HG02852 (cell line): ENCODE results near the gene MTA3.
"Not testable (repeated sequence)": the region's sequence is repeated elsewhere in the genome, so short reads cannot be mapped to it uniquely, and the experiment has no call there.

Experiments
- ATAC-seq: cut with Tn5 transposase; IDR thresholded peaks from one replicate; pipeline ENCODE4 v1.9.1; 2021; ENCODE audit warnings: mild to moderate bottlenecking, moderate library complexity; ENCODE audit not compliant: unreplicated experiment

Gene MTA3

GRCh38 chr2:42725657-42726056 lies 157.2 kb downstream of the MTA3 start:
- ATAC-seq, result no peak

DNA sequence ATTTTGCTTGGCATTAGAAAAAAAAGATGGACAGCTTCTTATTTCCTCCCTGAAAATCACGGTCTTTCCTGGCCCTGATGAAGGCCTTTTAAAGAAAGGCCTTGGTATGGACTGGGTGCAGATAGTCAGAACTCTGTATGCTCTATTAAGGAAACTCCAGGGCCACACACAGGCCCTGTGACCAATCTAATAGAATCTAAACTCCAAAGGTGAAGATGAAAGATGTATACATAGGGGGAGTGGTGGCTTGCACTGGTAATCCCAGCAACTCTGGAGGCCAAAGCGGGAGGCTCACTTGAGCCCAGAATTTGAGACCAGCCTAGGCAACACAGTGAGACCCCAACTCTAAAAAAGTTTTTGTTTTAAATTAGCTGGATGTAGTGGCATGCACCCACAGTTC lies 158.2 kb downstream of the MTA3 start:
- no peak for ATAC-seq

GRCh38 chr2:42731316-42731715 lies 162.9 kb downstream of the MTA3 start:
- not testable (repeated sequence) for ATAC-seq

DNA sequence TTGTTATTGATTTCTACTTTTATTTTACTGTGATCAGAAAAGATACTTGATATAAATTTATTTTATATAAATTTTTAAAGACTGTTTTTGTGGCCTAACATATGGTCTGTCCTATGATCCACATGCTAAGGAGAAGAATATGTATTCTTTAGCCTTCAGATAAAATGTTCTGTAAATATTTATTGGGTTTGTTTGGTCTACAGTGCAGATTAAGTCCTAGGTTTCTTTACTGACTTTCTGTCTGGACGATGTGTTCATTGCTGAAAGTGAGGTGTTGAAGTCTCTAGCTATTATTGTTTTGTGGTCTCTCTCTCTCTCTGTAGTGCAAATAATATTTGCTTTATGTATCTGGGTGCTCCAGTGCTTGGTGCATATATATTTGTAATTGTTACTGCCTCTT lies 165.4 kb downstream of the MTA3 start:
- ATAC-seq, result no peak

GRCh38 chr2:42736598-42737322 lies 168.3 kb downstream of the MTA3 start:
- no peak for ATAC-seq

DNA sequence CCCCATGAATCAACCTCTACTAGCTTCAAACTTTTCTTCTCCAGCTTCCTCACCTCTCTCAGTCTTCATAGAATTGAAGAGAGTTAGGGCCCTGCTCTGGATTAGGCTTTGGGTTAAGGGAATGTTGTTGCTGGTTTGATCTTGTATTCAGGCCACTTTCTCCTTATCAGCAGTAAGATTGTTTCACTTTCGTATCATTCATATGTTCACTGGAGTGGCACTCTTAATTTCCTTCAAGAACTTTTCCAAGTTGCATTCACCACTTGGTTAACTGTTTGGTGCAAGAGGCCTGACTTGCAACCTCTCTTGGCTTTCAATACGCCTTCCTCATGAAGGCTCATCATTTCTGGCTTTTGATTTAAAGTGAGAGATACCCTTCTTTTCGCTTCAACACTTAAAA lies 172.7 kb downstream of the MTA3 start:
- ATAC-seq, result no peak

- ATAC-seq, result no peak
These were observed 174.6 kb downstream of the MTA3 start for GRCh38 chr2:42742740-42743658.

DNA sequence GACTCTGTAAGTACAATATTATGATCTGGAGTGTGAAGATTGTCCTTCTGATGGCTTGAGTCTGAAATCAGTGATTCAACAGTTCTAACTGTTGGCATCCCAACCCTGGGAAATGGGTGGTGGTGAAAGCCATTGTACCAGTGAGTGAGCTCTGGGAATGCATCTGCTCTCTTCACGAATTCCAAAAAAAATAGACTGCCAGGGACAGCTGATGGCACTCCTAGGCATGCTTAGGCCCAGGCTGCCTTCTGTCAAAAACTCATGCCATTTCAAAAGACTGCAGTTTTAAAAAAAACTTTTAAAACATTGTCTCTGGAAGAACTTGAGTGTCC lies 175.2 kb downstream of the MTA3 start:
- ATAC-seq, result no peak

DNA sequence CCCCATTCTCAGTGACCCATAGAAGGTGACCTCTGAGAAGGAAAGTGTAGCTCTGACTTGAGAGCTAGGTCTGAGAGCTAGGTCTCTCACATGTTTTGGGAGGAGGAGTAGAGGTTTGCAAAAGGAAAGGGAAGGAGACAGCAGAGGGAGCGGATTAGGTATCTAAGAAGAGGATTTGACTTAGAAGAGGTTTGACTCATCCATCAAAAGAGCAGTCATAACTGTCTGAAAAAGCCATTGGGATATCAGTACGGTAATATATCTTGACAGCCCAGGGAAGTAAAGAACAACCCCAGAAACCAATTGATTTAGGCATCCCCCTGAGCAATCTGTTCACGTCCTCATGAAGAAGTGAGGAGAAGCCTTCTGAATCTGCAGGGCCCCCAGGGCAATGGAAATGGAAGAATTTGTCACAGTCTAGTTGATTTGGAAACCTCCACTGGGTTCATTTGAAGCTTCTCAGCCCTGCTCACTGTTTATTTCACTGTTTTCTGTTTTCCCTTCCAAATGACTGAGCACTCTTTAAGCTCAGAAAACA lies 176.2 kb downstream of the MTA3 start:
- no peak for ATAC-seq

GRCh38 chr2:42747422-42747821 lies 179.0 kb downstream of the MTA3 start:
- ATAC-seq, result no peak

- no peak for ATAC-seq
These were observed 180.4 kb downstream of the MTA3 start for GRCh38 chr2:42748840-42749239.

DNA sequence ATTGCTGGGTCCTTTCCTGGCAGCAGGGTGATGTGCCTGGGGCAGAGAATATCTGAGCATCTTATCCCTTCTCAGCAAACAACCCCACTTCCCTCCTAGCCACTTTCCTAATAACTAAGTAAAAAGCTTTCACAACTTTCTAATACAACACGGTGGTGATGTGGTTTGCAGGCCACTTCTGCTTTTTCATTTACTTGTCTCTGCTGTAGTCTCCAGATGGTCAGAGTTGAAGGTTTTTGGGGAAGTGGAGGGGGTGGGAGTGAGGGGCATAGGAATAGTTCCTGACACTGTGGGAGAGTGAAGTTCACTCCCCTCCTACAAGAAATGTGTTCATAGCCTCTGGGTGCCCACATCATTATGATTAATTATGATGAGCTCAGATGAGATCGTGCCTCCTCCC lies 183.9 kb downstream of the MTA3 start:
- ATAC-seq, result peak; percentile 71

GRCh38 chr2:42752816-42753813 lies 184.7 kb downstream of the MTA3 start:
- no peak for ATAC-seq

DNA sequence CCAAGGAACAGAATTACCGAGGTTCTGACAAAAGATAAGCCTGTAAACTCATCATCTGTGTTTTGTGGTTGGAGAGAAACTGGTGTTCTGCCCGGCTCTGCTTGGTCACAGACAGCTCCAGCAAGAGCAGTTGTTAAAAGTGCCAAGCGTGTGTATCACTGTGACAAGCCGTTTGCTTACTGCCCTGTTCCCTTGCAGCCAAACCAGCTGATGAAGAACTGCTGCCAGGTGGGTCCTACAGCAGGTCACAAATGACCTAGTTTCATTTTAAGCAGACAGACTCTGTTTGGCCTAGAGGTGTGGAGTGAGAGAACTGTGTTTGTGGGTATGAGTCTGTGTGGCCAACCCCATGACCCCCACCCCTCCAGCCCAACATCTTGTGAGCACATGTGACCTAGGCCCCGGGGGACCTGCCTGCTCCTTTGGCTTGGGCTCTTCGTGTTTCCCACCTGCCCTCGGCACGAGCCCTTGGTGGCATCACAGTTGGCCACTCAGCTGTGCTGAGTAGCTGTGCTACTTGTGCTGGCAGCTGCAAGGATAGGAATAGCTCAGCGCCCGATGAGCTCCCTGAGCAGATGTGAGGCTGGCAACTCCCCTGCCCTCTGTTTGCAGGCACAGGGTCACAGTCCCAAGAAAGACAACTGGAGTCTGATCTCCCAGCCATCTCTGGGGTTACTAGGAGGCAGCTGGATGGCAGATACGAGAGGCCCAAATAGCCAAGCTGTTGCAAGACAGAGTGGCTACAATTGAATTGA lies 185.8 kb downstream of the MTA3 start:
- ATAC-seq, result peak; percentile 37

- ATAC-seq, result no peak
These were observed 186.3 kb downstream of the MTA3 start for GRCh38 chr2:42754776-42755140.

GRCh38 chr2:42755191-42755880 lies 186.9 kb downstream of the MTA3 start:
- ATAC-seq, result no peak

- ATAC-seq, result no peak
These were observed 187.8 kb downstream of the MTA3 start for GRCh38 chr2:42756150-42756775.

DNA sequence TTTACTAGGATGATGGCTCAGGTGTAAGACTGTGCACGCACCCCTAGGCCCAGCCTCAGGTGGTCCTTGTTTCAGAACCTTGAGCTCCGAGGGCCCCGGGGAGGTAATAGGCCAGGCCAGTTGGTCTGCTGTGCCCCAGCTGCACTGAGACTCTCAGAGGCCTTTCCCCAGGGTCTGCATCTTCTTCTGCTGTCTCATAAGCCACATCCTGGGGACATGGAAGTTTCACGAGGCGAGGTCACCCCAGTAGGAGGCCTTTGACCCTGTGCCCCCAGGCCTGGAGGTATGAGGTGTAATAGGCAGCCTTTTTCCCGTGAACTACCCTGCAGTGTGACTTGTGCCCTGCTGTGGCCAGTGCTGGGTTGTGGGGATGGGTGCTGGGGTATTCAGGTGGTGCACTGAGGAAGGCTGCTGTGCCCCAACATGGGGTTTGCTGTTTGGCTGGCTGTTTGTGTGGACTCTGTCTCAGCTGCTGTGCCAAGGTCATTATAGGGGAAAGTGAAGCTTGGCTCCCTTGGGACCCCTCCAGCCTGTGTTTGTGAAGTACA lies 188.6 kb downstream of the MTA3 start:
- no peak for ATAC-seq
